ENCODE measurements around the gene AUTS2. TPM values are rescaled to one million over a fixed set of nuclear protein-coding genes. Genes with fewer than 3 reads are reported as not detected.

AUTS2 gene
- total RNA-seq, 3 donors from 2014 or later = 31.5 to 94.3 (median 81.3) TPM

DNA sequence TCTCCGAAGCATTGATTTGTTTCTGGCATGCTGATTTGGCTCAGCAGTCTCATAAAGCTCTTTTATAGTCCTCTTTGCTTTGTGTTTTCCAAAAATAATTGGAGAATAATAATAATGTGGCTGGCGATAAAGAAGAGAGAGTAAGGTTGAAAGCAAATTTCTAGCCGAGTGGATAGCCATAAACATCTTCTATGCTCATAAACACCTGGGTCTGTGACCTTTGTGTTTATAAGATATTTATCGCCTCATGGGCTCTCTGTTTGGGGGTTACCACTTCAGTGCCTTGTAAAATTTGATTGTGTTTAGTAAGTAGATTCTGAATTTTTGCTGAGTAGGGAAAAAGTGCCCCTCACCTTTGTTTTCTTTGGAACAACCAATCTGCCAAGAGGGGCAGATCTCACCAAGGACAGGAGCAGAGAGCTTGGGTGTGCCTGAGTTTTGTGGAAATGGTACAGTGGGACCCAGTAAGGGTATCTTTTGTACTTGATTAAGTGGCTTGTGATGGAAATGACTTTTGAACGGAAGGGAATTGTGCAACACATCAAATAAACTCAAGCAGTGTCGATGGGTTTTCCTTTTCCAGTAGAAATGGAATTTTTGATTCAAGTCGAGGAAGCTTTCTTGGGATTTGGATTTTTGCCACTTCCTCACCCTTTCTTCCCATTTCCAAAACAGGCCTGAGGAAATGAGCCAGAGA is 220.5 kb downstream of the AUTS2 start:
- no peaks in the 10 kb centered on the region for H3K36me3 ChIP-seq
- no peak overlapping the region for H3K4me3 ChIP-seq
- no peak for DNase-seq (ENCODE audit: low spot score in 2 of 2)
- no peak overlapping the region for H3K27ac ChIP-seq
- TF ChIP-seq CTCF (IDR thresholded peaks at IDR 0.05) (no peak), POLR2AphosphoS5 (IDR thresholded peaks at IDR 0.05) (no peak), POLR2A (IDR thresholded peaks at IDR 0.05) (no peak)
- intact Hi-C loops (cut with DNase I; ENCODE audit: low total_unique reads) = no loop called here
- H3K27me3 ChIP-seq = no peaks in the 10 kb centered on the region
- H3K4me1 ChIP-seq = peaks cover 0 to 7% of the 10 kb centered on the region in 2 donors
- no peaks in the 10 kb centered on the region for H3K9me3 ChIP-seq

DNA sequence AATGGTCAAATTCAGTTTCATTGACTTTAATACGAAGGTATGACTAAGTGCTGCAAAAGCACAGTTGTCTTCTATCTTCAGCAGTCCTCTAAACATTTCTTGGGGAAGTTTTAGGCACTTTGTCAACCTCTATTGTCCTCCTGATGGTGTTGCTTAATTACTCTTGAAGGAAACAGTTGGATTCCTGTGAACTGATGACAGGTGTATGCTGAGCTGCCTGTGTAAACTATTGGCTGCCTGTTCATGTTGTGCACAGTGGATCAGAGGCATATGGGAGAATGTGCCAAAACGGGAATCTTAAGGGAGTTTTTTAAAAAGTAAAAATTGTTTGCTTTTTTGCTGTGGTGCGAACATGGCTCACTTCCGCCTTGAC is 221.0 kb downstream of the AUTS2 start:
- Histone ChIP-seq H3K36me3 (no peaks in the 10 kb centered on the region), H3K9me3 (no peaks in the 10 kb centered on the region), H3K4me3 (no peak overlapping the region), H3K4me1 (peaks cover 0 to 6% of the 10 kb centered on the region in 2 donors), H3K27ac (no peak overlapping the region), H3K27me3 (no peaks in the 10 kb centered on the region)
- DNase-seq (ENCODE audit: low spot score in 2 of 2) = no peak
- intact Hi-C loops (cut with DNase I; ENCODE audit: low total_unique reads) = no loop called here
- TF ChIP-seq POLR2A (IDR thresholded peaks at IDR 0.05) = no peak
- TF ChIP-seq POLR2AphosphoS5 (IDR thresholded peaks at IDR 0.05) = no peak
- no peak for TF ChIP-seq CTCF (IDR thresholded peaks at IDR 0.05)

DNA sequence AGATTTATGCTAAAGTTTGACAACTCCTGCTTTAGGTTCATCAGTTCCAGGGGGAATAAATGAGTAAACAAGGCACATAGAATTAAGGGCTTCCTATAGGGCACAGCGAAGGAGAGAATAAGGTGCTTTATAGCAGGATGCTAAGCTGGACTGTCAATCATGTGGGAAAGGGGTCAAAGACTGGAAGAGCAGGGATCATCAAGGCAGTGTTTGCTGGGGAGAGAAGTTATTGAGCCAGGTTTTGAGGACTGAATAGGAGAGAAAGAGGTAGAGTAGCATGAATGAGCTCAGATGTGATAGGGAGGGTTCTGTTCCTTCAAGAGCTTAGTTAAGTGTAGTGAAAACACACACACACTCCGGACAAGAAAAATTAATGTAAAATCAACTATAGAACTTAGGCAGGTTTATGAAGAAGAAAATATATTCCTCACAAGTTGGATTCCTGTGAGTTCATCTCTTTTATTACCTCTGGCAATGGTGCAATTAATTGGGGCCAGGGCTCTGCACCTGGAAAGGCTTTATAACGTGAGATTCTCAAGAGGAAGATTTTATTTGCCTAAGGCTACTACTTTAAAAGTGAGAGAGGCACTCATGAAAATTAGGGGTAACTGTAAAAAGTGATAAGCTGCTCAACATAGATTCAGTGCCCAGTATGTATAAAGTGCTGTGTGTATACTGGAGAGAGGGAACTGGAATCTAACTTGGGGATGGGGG is 222.4 kb downstream of the AUTS2 start:
- intact Hi-C loops (cut with DNase I; ENCODE audit: low total_unique reads) = no loop called here
- no peak for DNase-seq (ENCODE audit: low spot score in 2 of 2)
- H3K9me3 ChIP-seq = no peaks in the 10 kb centered on the region
- H3K27ac ChIP-seq = no peak overlapping the region
- H3K27me3 ChIP-seq = no peaks in the 10 kb centered on the region
- peaks cover 0 to 6% of the 10 kb centered on the region in 2 donors for H3K4me1 ChIP-seq
- no peak for TF ChIP-seq CTCF (IDR thresholded peaks at IDR 0.05)
- TF ChIP-seq POLR2AphosphoS5 (IDR thresholded peaks at IDR 0.05) = no peak
- no peak for TF ChIP-seq POLR2A (IDR thresholded peaks at IDR 0.05)
- no peak overlapping the region for H3K4me3 ChIP-seq
- H3K36me3 ChIP-seq = no peaks in the 10 kb centered on the region

- Histone ChIP-seq H3K4me1 (peaks cover 0 to 6% of the 10 kb centered on the region in 2 donors), H3K27me3 (no peaks in the 10 kb centered on the region), H3K27ac (no peak overlapping the region), H3K36me3 (no peaks in the 10 kb centered on the region), H3K4me3 (no peak overlapping the region), H3K9me3 (no peaks in the 10 kb centered on the region)
- TF ChIP-seq POLR2A (IDR thresholded peaks at IDR 0.05) (no peak), POLR2AphosphoS5 (IDR thresholded peaks at IDR 0.05) (no peak), CTCF (IDR thresholded peaks at IDR 0.05) (no peak)
- DNase-seq (ENCODE audit: low spot score in 2 of 2) = no peak
- intact Hi-C loops (cut with DNase I; ENCODE audit: low total_unique reads) = no loop called here
Observed at GRCh38 chr7:69822386-69822785, 224.1 kb downstream of the AUTS2 start.

DNA sequence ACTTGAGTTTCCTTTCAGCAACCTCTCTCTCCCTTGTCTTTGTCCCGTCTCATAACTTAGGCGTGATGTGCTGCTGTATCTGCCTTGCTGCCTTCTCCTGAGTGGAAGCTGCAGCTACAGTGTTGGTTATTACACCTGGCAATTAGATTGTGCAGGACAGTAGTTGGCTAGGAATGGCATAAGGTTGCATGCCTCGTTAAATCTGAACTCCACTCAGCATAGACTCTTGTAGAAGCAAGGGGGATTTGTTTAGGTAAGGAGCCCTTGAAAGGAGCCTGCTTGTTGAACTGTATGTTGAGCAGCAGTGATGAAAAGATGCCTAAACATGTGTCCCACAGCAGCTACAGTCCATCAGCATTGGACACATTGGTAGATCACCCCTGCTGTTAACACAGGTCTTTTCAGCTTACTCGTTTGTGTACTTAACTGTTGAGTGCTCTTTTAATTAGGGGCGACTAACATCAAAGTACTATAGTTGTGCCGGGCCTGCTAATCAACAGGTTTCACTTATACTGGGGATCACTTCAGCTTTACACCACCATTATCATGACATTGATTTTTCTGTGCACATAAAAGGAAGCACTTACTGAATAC is 225.0 kb downstream of the AUTS2 start:
- DNase-seq (ENCODE audit: low spot score in 2 of 2) = no peak
- intact Hi-C loops (cut with DNase I; ENCODE audit: low total_unique reads) = no loop called here
- no peak overlapping the region for H3K4me3 ChIP-seq
- peaks cover 0 to 6% of the 10 kb centered on the region in 2 donors for H3K4me1 ChIP-seq
- H3K27me3 ChIP-seq = no peaks in the 10 kb centered on the region
- no peaks in the 10 kb centered on the region for H3K9me3 ChIP-seq
- TF ChIP-seq CTCF (IDR thresholded peaks at IDR 0.05) = no peak
- no peaks in the 10 kb centered on the region for H3K36me3 ChIP-seq
- H3K27ac ChIP-seq = no peak overlapping the region

All from breast epithelium (tissue), 4 donors.